NCI-H1048 (cell line): ENCODE measurements around the gene NRDC.

Source experiments
- DNase-seq: peaks from one replicate; lab custom pipeline; 2025; lab: John Stamatoyannopoulos, UW

The NRDC gene

DNA sequence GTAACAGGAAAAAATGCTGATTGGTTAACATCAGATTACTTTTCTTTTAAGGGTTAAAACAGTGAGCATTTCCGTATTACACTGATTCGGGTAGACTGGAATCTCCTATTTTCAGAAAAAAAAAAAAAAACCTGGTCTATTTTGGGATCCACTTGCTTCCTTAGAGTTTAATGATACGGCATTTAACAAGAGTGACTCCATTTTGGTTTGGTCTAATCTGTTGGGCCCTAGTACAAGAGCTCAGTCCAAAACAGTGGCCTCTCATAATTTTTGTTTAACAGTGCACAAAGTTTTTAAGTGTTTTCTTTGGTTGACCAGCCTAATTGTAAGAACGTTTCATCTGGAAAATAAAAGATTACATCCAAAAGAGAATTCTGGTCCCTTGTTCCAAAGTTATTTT is 120.2 kb downstream of the NRDC start:
- no peak for DNase-seq

DNA sequence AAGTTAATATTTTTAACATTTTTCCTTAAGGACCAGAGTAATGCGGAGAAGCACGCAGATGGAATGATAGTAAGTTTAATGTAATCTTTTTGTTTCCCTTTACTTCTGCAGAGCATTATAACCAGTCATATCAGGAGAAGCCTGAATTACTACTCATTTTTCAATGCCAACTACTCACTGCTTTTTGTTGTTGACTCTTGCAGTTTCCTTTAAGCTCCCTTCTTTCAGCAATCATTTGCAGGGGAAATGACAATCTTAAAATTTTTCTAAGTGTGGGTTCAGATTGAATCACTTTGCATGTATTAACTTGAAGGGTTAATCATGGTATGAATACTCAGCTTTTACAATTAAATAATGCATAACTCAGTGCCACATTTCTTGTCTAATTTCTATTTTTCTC is 122.2 kb downstream of the NRDC start:
- DNase-seq = no peak

DNA sequence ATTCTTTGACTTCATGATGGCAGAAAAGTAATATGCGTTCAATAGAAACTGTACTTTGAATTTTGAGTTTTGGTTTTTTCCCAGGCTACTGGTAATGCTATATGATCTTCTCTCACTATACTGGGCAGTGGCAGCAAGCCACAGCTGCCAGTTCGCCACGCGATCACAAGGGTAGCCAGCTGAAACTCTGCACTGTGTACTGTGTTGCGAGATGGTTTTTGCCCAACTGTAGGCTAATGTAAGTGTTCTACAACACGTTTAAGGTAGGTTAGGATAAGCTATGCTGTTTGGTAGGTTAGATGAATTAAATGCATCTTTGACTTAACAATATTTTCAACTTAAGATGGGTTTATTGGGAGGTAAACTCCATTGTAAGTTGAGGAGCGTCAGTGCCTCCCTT is 123.1 kb downstream of the NRDC start:
- DNase-seq = no peak

DNA sequence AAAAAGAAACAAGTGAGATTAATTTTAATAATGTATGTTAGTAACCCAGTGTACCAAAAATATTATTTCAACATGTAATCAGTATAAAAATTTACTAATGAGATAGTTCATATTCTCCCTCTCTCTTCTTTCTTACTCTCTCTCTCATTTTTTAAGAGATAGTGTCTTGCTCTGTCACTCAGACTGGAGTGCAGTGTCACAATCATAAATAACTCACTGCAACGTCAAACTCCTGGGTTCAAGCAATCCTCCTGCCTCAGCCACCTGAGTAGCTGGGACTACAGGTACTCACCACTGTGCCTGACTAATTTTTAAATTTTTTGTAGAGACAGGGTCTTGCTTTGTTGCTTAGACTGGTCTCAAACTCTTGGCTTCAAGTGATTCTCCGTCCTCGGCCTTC is 123.9 kb downstream of the NRDC start:
- DNase-seq = no peak

DNA sequence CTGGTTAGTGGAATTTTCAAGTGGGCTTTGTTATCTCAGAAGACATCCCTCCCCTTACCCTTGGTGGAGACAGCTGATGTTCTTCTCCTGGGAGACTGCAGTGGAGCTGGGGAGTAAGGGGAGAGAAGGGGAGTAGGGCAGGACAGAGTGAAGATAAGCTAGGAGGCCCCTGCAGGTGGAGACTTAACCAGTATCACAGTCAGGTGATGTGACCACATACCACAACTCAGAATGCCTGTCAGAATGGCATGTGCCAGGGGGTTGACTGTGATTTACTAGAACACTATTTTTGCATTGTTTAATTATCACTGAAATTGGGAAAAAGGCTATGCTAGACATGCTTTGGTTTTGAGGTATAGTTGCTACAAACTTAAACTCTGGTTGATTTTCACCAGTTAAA is 124.6 kb downstream of the NRDC start:
- DNase-seq = no peak

DNA sequence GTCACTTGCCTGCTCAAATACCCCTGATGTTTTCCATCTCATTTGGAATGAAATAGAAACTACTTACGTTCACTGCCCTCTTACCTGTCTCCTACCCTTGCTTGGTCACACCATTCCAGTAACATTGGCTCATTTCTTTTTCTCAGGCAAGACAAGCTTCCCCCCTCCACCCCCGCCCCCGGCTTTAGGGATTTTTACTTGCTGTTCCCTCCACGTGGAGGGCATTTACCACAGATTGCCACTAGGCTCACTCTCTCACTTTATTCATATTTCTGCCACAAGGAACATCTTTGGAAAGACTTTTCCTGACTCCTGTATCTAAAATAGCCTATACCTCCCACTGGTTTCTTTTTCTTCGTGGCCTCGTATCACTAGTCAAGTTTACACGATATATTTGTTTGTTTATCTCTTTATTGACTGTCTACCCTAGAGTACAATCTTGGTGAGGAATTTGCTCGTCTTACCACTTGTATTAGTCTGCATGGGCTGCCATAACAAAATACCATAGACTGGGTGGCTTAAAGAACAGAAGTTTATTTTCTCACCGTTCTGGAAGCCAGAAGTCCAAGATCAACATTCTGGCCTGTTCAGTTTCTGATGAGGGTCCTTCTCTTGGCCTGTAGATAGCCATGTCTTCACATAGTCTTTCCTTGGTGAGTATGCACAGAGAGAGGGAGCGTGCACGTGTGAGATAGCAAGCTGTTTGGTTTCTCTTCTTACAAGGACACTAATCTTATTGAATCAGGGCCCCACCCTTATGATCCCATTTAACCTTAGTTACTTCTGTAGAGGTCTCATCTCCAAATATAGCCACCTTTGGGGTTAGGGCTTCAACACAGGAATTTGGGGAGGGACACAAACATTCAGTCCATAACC is 126.2 kb downstream of the NRDC start:
- DNase-seq = no peak

DNA sequence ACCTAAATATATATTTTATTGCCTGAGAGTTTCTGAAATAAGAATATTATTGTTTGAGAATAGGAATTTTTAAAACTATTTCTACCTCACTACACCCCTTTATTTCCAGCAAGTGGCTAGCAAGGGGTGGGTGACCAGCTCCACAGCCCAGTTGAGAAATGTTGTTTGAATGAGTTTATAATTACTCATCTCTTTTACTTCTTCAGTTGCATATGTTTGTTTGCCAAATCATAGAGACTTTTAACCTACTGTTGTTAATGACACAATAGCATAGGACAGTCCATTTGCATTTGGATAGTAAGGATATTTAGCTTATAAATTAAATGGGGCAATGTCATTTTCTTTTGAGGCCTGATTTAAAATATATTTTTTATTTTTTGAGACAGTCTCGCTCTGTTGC is 127.8 kb downstream of the NRDC start:
- DNase-seq = no peak

DNA sequence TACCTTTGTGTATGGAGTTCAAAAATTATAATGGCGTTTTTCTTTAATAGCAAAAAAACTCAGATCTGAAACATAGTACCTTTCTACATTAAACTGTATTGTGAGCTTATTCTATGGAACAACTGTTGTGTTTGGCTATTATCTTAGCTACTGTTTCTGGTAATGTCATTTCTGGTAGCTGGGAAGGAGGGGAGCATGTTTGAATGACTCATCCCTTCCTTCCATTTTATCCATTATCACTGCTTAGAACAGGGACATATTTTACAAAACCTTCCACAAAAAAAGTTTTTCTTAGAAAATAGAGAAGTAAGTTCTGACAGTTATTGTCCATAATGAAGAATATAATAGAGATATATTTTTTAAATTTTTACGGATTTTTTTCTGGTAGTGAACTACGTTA is 128.3 kb downstream of the NRDC start:
- DNase-seq = no peak

DNA sequence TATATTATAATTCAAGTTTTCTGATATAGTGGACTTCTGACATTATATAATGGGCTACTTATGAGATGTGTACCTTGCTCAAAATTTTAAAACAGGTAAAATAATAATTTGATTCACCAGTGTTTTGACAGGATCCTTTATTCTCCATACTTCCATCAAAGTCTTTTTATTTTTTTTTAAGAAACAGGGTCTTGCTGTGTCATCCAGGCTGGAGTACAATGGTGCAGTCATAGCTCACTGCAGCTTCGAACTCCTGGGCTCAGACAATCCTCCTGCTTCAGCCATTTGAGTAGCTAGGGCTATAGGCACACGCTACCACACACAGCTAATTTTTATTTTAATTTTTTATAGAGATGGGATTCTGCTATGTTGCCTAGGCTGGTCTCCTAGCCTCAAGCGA is 129.4 kb downstream of the NRDC start:
- no peak for DNase-seq

DNA sequence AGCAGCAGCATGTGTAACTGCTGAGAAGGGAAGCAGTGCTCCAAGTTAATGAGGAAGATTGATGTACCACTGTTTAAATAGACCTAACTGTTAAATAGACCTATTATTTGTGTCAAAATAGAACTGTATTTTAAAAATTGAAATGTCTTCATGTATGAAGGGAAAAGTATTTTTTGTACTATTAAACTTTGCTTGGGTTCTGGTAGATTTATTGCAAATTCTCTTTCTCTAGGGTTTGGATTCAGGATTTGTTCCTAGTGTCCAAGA is 133.3 kb downstream of the NRDC start:
- DNase-seq = no peak

DNA sequence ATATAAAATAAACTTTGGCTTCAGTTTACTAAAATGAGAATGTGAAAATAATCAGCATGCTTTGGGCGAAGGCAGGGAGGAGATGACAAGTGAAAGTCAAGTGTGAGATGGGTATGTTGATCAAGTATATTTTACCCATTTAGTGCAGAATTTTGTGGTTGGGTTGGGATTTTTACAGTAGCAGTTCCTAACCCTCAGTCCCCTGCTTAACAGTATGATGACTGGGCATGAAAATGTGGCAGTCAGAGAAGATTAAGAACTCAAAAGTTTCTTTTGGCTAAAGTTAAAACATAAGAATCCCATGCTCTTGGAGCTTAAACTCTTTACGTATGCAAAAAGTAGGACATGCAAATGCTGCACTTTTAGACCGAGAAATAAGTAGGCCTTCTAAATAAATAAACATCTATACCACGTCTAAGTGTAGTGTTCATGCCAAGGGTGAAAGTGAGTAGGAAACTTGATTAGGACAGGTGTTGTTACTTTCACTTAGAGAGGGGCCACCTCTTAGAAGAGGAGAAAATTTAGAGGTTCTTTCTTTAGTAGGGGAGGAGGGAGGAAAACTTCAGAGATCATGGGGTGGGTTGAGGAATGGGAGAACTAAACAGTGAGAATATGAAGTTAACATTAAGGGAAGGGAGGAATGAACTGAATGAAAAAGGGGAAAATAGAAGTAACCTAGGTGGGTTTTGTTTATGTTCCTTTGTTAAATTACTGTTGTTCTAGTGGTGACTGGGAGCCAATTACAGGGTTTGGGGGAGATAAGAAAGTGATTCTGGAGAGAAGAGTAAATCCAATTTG is 133.8 kb downstream of the NRDC start:
- DNase-seq = no peak

DNA sequence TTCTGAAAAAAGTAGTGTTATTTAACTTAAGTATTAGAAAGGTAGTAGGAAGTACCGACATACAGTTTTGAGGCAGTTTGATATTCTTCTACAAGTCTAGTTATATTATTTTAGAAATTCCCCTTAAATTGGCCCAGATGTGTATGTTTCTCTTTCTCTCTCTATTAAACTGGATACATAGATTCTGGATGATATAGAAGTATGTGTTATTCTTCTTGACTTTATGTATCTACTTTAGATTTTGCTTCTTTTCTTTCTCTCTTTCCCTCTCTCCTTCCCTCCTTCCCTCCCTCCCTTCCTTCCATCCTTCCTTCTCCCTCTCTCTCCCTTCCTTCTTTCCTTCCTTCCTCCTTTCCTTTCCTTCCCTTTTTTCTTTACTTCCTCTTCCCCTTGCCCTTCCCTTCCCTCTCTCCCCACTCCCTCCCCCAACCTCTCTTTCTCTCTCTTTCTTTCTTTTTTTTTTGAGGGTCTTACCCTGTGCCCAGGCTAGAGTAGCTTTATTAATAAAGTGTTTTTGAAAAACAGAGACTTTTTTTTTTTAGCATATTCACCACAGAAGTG is 137.3 kb downstream of the NRDC start:
- DNase-seq = no peak

DNA sequence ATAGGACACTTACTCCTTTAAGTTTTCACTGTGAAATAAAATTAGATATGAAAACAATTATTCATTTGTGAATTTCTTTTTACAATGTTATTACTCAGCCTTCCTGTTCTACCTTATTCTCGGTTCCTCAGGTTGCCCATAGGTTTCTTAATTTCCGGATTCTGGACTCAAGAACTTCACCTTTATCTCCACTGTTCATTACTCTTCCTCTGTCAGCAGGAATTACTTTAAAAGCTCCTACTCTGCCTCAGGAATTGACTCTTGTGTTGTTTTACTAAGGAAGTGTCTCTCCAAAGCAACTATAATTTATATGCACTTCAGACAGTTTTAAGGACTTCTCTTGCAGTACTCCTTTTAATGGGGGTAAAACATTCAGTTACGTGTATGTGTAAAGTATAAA is 137.9 kb downstream of the NRDC start:
- no peak for DNase-seq
